ENCODE results near the gene ACACA. TPM values are rescaled to one million over a fixed set of nuclear protein-coding genes. Genes with fewer than 3 reads are reported as not detected.

Gene ACACA
- total RNA-seq, 1 donor from 2014 or later: 44.8 TPM

- Histone ChIP-seq H3K27me3 (ENCODE audit: control insufficient read depth, insufficient read depth, low read length) (no peaks in the 10 kb centered on the region), H3K4me3 (ENCODE audit: low read depth, low read length) (no peak overlapping the region), H3K36me3 (ENCODE audit: control insufficient read depth, insufficient read depth, low read length) (no peaks in the 10 kb centered on the region)
- no peak for TF ChIP-seq CTCF (IDR thresholded peaks at IDR 0.05; ENCODE audit: insufficient read depth, low read length, severe bottlenecking)
- no peak for FAIRE-seq
- DNase-seq (ENCODE audit: low read depth): peak; percentile 34
Measured at GRCh38 chr17:37388266-37388665, 18.4 kb downstream of the ACACA start.

DNA sequence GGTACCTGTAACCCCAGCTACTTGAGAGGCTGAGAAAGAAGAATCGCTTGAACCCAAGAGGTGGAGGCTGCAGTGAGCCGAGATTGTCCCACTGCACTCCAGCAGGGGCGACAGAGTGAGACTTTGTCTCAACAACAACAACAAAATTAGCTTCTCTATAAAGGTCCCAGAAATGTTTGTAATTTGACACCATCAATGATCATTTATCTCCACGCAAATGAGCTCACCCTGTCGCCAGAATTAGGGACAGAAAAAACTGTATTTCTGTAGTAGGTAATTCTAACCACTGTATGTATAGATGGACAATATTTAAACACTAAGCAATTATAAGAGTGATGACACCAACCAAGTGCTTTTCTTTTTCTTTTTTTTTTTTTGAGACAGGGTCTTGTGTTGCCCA, 20.2 kb downstream of the ACACA start:
- FAIRE-seq (no peak), DNase-seq (ENCODE audit: low read depth) (no peak)
- no peak for TF ChIP-seq CTCF (IDR thresholded peaks at IDR 0.05; ENCODE audit: insufficient read depth, low read length, severe bottlenecking)
- H3K36me3 ChIP-seq (ENCODE audit: control insufficient read depth, insufficient read depth, low read length): no peaks in the 10 kb centered on the region
- H3K27me3 ChIP-seq (ENCODE audit: control insufficient read depth, insufficient read depth, low read length): no peaks in the 10 kb centered on the region
- no peak overlapping the region for H3K4me3 ChIP-seq (ENCODE audit: low read depth, low read length)

GRCh38 chr17:37385474-37385990, 21.1 kb downstream of the ACACA start:
- Histone ChIP-seq H3K36me3 (ENCODE audit: control insufficient read depth, insufficient read depth, low read length) (no peaks in the 10 kb centered on the region), H3K27me3 (ENCODE audit: control insufficient read depth, insufficient read depth, low read length) (no peaks in the 10 kb centered on the region), H3K4me3 (ENCODE audit: low read depth, low read length) (no peak overlapping the region)
- no peak for TF ChIP-seq CTCF (IDR thresholded peaks at IDR 0.05; ENCODE audit: insufficient read depth, low read length, severe bottlenecking)
- FAIRE-seq (no peak), DNase-seq (ENCODE audit: low read depth) (no peak)

- FAIRE-seq: no peak
- H3K27me3 ChIP-seq (ENCODE audit: control insufficient read depth, insufficient read depth, low read length): no peaks in the 10 kb centered on the region
- H3K36me3 ChIP-seq (ENCODE audit: control insufficient read depth, insufficient read depth, low read length): no peaks in the 10 kb centered on the region
- H3K4me3 ChIP-seq (ENCODE audit: low read depth, low read length): no peak overlapping the region
- TF ChIP-seq CTCF (IDR thresholded peaks at IDR 0.05; ENCODE audit: insufficient read depth, low read length, severe bottlenecking): no peak
- peak; percentile 29 for DNase-seq (ENCODE audit: low read depth)
Measured at GRCh38 chr17:37384560-37385149, 22.0 kb downstream of the ACACA start.

DNA sequence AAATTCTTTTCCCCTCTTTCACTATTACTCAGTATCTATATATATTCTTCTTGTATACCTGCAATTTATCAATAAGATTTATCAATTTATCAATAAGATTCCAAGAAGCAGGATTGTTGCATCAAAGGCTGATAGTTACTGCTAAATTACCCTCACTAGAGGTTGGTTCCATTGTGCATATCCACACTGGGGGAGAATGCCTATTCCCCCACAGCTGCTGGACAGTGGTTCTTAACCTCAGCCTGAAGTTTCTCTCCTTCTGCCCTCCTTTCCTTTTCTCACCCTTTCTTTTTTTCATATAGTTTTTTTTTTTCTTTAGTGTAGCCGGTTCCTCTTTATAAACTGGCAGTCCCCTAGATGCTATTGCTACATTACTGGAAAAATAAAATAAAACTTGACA, 24.6 kb downstream of the ACACA start:
- DNase-seq (ENCODE audit: low read depth) (no peak), FAIRE-seq (no peak)
- H3K4me3 ChIP-seq (ENCODE audit: low read depth, low read length): no peak overlapping the region
- H3K27me3 ChIP-seq (ENCODE audit: control insufficient read depth, insufficient read depth, low read length): no peaks in the 10 kb centered on the region
- no peaks in the 10 kb centered on the region for H3K36me3 ChIP-seq (ENCODE audit: control insufficient read depth, insufficient read depth, low read length)
- no peak for TF ChIP-seq CTCF (IDR thresholded peaks at IDR 0.05; ENCODE audit: insufficient read depth, low read length, severe bottlenecking)

GRCh38 chr17:37375706-37376105, 30.9 kb downstream of the ACACA start, which contains the start of gene C17orf78:
Gene C17orf78, plus strand, starts transcription at chr17:37375985. Its CDS starts 108 bp downstream, at chr17:37376093.
- TF ChIP-seq CTCF (IDR thresholded peaks at IDR 0.05; ENCODE audit: insufficient read depth, low read length, severe bottlenecking): no peak
- DNase-seq (ENCODE audit: low read depth): no peak
- no peak for FAIRE-seq
- no peak within 1 kb of the TSS for H3K4me3 ChIP-seq (ENCODE audit: low read depth, low read length)
- H3K36me3 ChIP-seq (ENCODE audit: control insufficient read depth, insufficient read depth, low read length): no peaks in the 10 kb centered on the region
- no peaks in the 10 kb centered on the region for H3K27me3 ChIP-seq (ENCODE audit: control insufficient read depth, insufficient read depth, low read length)

Measured in bronchial epithelial cell (primary cell).